Activated CD8-positive, alpha-beta T cell treated with anti-CD3 and anti-CD28 coated beads for 36 hours (primary cell): ENCODE measurements around the gene SEPTIN2. TPM values are rescaled to one million over a fixed set of nuclear protein-coding genes. Genes with fewer than 3 reads are reported as not detected.
"Not testable (repeated sequence)": the region's sequence is repeated elsewhere in the genome, so short reads cannot be mapped to it uniquely, and the experiment has no call there.

Source experiments
- ATAC-seq: fragments of 200-7000 bp; cut with Tn5 transposase; one replicate; pipeline ENCODE4 v1.10.0; 2021; ENCODE audit warnings: mild to moderate bottlenecking, moderate library complexity
- CTCF ChIA-PET: fragments of 350-600 bp; sonication (Branson Sonifier 250); formaldehyde crosslinking; loops from one replicate; lab custom pipeline; 2021; ENCODE audit warnings: antibody characterized with exemption; lab: Charles Lee
- POLR2A ChIA-PET: fragments of 350-600 bp; sonication (Branson Sonifier 250); formaldehyde crosslinking; loops from one replicate; lab custom pipeline; 2021; ENCODE audit warnings: antibody characterized with exemption; lab: Charles Lee
- DNase-seq: peaks from one replicate; pipeline ENCODE4 v3.0.0-alpha.2; 2020
- H3K27ac Mint-ChIP-seq: one replicate; pipeline ENCODE4 v1.8.0; 2021; ENCODE audit warnings: mild to moderate bottlenecking, mixed read lengths
- H3K27me3 Mint-ChIP-seq: one replicate; pipeline ENCODE4 v1.8.0; 2021; ENCODE audit warnings: mixed read lengths
- H3K36me3 Mint-ChIP-seq: one replicate; pipeline ENCODE4 v1.8.0; 2021; ENCODE audit warnings: low read depth, mixed read lengths
- H3K4me1 Mint-ChIP-seq: one replicate; pipeline ENCODE4 v1.8.0; 2021; ENCODE audit warnings: low read depth, mixed read lengths
- H3K4me3 Mint-ChIP-seq: one replicate; pipeline ENCODE4 v1.8.0; 2021; ENCODE audit warnings: mild to moderate bottlenecking, moderate library complexity, mixed read lengths
- H3K9me3 Mint-ChIP-seq: one replicate; pipeline ENCODE4 v1.8.0; 2021; ENCODE audit warnings: mixed read lengths
- intact Hi-C: fragments of 100-400 bp; cut with micrococcal nuclease; formaldehyde crosslinking; loops from one replicate; pipeline ENCODE4 v1.10.0; 2022
- total RNA-seq, 2 experiments: library from RNA; stranded (reverse); gene quantifications; one replicate each; pipeline ENCODE4 v1.2.3, GENCODE V29; 2021
- TF ChIP-seq, protein P1 (sequence below): fragments of 200-600 bp; IDR thresholded peaks from one replicate; pipeline ENCODE4 v1.8.0; 2022; ENCODE audit warnings: antibody characterized with exemption, mild to moderate bottlenecking

SEPTIN2 gene
- total RNA-seq, 2 experiments from 2014 or later = 210 to 211 TPM

GRCh38 chr2:241375300-241375699 lies 59.6 kb downstream of the SEPTIN2 start:
- ChIA-PET CTCF (no interaction called here), POLR2A (no interaction called here)
- no peak for DNase-seq
- no peak for ATAC-seq
- Mint-ChIP-seq H3K27me3 (no peaks in the 10 kb centered on the region), H3K27ac (no peak overlapping the region), H3K9me3 (no peaks in the 10 kb centered on the region), H3K36me3 (peaks cover 23% of the 10 kb centered on the region), H3K4me1 (peaks cover 5% of the 10 kb centered on the region), H3K4me3 (no peak overlapping the region)
- intact Hi-C loops = no loop called here
- TF ChIP-seq, protein P1, sequence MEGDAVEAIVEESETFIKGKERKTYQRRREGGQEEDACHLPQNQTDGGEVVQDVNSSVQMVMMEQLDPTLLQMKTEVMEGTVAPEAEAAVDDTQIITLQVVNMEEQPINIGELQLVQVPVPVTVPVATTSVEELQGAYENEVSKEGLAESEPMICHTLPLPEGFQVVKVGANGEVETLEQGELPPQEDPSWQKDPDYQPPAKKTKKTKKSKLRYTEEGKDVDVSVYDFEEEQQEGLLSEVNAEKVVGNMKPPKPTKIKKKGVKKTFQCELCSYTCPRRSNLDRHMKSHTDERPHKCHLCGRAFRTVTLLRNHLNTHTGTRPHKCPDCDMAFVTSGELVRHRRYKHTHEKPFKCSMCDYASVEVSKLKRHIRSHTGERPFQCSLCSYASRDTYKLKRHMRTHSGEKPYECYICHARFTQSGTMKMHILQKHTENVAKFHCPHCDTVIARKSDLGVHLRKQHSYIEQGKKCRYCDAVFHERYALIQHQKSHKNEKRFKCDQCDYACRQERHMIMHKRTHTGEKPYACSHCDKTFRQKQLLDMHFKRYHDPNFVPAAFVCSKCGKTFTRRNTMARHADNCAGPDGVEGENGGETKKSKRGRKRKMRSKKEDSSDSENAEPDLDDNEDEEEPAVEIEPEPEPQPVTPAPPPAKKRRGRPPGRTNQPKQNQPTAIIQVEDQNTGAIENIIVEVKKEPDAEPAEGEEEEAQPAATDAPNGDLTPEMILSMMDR = no peak

- POLR2A ChIA-PET = no interaction called here
- Mint-ChIP-seq H3K27ac (no peak overlapping the region), H3K36me3 (peaks cover 23% of the 10 kb centered on the region), H3K27me3 (no peaks in the 10 kb centered on the region), H3K9me3 (no peaks in the 10 kb centered on the region), H3K4me3 (no peak overlapping the region), H3K4me1 (peaks cover 5% of the 10 kb centered on the region)
- DNase-seq (no peak), ATAC-seq (no peak)
- TF ChIP-seq, protein P1 = no peak
- intact Hi-C loops = no loop called here
- CTCF ChIA-PET = no interaction called here
These were observed 61.1 kb downstream of the SEPTIN2 start for GRCh38 chr2:241376808-241377207.

- ATAC-seq (no peak), DNase-seq (no peak)
- POLR2A ChIA-PET = no interaction called here
- Mint-ChIP-seq H3K4me1 (peaks cover 5% of the 10 kb centered on the region), H3K4me3 (no peak overlapping the region), H3K27ac (no peak overlapping the region), H3K36me3 (peaks cover 24% of the 10 kb centered on the region), H3K27me3 (no peaks in the 10 kb centered on the region), H3K9me3 (no peaks in the 10 kb centered on the region)
- intact Hi-C loops = no loop called here
- TF ChIP-seq, protein P1 = no peak
- CTCF ChIA-PET = no interaction called here
These were observed 63.1 kb downstream of the SEPTIN2 start for GRCh38 chr2:241378816-241379215.

DNA sequence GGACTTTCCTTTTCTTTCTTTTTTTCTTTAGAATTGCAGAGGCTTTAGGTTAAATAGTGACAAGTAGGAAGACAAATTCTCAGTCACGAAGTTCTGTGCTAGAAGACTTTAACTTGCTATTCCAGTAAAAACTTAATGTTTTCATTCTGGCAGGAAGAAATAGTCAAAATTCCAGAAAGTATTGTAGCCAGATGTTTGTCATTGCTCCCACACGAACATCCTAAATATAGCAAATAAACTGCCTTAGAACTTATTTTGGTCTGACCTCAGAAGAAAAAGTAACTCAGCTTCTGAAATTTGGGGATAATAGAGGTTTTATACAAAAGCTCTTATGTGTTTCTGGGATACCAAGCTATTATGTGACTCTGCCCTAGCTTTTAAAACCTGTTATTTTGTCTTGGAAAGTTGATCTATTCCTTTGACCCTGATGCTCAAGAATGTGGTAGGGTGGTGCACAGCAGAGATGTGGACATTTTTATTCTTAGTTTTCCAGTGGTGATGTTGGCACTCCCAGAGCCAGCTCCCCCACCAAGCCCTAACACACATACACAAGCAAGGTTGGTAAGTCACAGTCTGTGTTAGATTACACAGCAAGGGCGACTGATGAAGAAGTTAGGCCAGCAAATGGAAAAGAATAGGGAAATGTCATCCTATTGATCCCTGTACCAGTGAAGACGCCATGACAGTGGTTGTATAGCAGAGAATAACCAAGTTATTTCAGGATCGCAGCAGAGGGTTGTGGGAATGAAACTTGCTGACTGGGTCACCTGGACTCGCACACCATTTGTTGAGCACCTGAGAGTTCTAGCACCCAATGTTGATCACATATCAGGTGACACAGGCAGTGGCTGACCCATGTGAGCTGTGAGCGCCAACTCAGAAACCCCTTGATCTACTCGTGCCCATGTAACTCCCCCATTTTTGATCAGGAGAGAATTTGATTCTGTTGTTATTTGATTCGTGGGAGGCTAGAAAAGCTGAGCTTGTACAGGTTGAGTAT lies 64.1 kb downstream of the SEPTIN2 start:
- intact Hi-C loops = no loop called here
- CTCF ChIA-PET = no interaction called here
- H3K4me3 Mint-ChIP-seq = no peak overlapping the region
- H3K27me3 Mint-ChIP-seq = no peaks in the 10 kb centered on the region
- POLR2A ChIA-PET = no interaction called here
- DNase-seq (no peak), ATAC-seq (no peak)
- H3K36me3 Mint-ChIP-seq = peaks cover 17% of the 10 kb centered on the region
- TF ChIP-seq, protein P1 = no peak
- no peak overlapping the region for H3K27ac Mint-ChIP-seq
- no peaks in the 10 kb centered on the region for H3K9me3 Mint-ChIP-seq
- H3K4me1 Mint-ChIP-seq = peaks cover 5% of the 10 kb centered on the region

GRCh38 chr2:241381872-241382271 lies 66.1 kb downstream of the SEPTIN2 start:
- no peak overlapping the region for H3K27ac Mint-ChIP-seq
- POLR2A ChIA-PET = interaction anchor here (1.0 kb wide), 1 partner anchor 58 kb away, joined by 3 read pairs; no protein-coding TSS in a partner anchor
- H3K36me3 Mint-ChIP-seq = peaks cover 6% of the 10 kb centered on the region
- TF ChIP-seq, protein P1 = no peak
- DNase-seq (no peak), ATAC-seq (no peak)
- H3K9me3 Mint-ChIP-seq = no peaks in the 10 kb centered on the region
- no peaks in the 10 kb centered on the region for H3K4me1 Mint-ChIP-seq
- intact Hi-C loops = no loop called here
- H3K4me3 Mint-ChIP-seq = no peak overlapping the region
- H3K27me3 Mint-ChIP-seq = no peaks in the 10 kb centered on the region
- CTCF ChIA-PET = no interaction called here

DNA sequence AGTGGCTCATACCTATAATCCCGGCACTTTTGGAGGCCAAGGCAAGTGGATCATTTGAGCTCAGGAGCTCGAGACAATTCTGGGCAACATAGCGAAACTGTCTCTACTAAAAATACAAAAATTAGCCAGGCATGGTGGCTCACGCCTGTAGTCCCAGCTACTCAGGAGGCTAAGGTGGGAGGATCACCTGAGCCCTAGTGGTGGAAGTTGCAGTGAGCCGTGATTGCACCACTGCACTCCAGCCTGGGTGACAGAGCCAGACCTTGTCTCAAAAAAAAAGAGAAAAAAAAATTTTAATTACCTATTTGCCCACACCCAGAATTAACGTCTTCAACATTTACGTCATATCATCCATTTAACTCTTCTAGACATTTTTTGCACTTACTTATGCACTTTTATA lies 69.7 kb downstream of the SEPTIN2 start:
- H3K4me1 Mint-ChIP-seq, CTCF ChIA-PET, POLR2A ChIA-PET, ATAC-seq, intact Hi-C loops, H3K9me3 Mint-ChIP-seq, H3K4me3 Mint-ChIP-seq, H3K27ac Mint-ChIP-seq, H3K27me3 Mint-ChIP-seq, DNase-seq: not testable (repeated sequence)
- peaks cover 11% of the 10 kb centered on the region for H3K36me3 Mint-ChIP-seq
